Kidney (tissue), 22 donors: Measurements from ENCODE around the gene LMO4. TPM values are rescaled to one million over a fixed set of nuclear protein-coding genes. Genes with fewer than 3 reads are reported as not detected.

Source experiments
- DNase-seq, 5 donors: peaks; one replicate each; pipeline ENCODE4 v3.0.0-alpha.2; 2013 to 2020
- FAIRE-seq: peaks from 2 replicates; lab custom pipeline; 2012; peaks lifted over from hg19 to GRCh38; lab: Jason Lieb, UNC
- H3K27ac ChIP-seq, 2 donors: one replicate each; pipeline ENCODE4 v1.7.0; 2013; ENCODE audit warnings: low read depth in 2 of 2, low read length in 2 of 2, inconsistent platforms in 1 of 2
- H3K27me3 ChIP-seq: one replicate; pipeline ENCODE4 v1.7.1; 2013; ENCODE audit warnings: low read length, inconsistent platforms; ENCODE audit not compliant: control insufficient read depth, insufficient read depth
- H3K36me3 ChIP-seq, 3 donors: one replicate each; pipeline versions ENCODE4 v1.7.0 to v1.7.1; 2013; ENCODE audit warnings: low read length in 3 of 3, control low read depth in 1 of 3, inconsistent platforms in 1 of 3; ENCODE audit not compliant: insufficient read depth in 3 of 3, control insufficient read depth in 2 of 3
- H3K4me1 ChIP-seq, 3 donors: one replicate each; pipeline versions ENCODE4 v1.7.0 to v1.7.1; 2013; ENCODE audit warnings: low read length in 3 of 3, inconsistent platforms in 1 of 3, low read depth in 1 of 3; ENCODE audit not compliant: control insufficient read depth in 2 of 3, insufficient read depth in 2 of 3
- H3K4me3 ChIP-seq, 3 donors: one replicate each; pipeline versions ENCODE4 v1.7.0 to v1.8.1; 2013; ENCODE audit warnings: low read length in 3 of 3, control low read depth in 1 of 3, inconsistent platforms in 1 of 3
- H3K9ac ChIP-seq, 3 donors: one replicate each; pipeline versions ENCODE4 v1.7.0 to v1.7.1; 2013; ENCODE audit warnings: low read length in 3 of 3, control low read depth in 1 of 3, inconsistent platforms in 1 of 3
- H3K9me3 ChIP-seq, 3 donors: one replicate each; pipeline versions ENCODE4 v1.7.0 to v1.7.1; 2013; ENCODE audit warnings: low read length in 3 of 3, control low read depth in 1 of 3, inconsistent platforms in 1 of 3; ENCODE audit not compliant: control insufficient read depth in 2 of 3, insufficient read depth in 1 of 3
- CTCF ChIP-seq: IDR thresholded peaks from 3 replicates; pipeline ENCODE4 v1.5.1; 2012; ENCODE audit warnings: mild to moderate bottlenecking, moderate library complexity, borderline replicate concordance; ENCODE audit not compliant: insufficient read depth; ENCODE audit errors: extremely low read depth
- intact Hi-C: fragments of 100-400 bp; cut with DNase I; formaldehyde crosslinking; loops from one replicate; pipeline ENCODE4 v1.11.1; 2022
- long read RNA-seq, 10 donors: library from polyadenylated mRNA in 1 of 10; unstranded in 1 of 10; transcript quantifications; one replicate each; pipeline ENCODE4 v2.0.0 and lab custom pipeline, GENCODE V29; 2021 to 2026
- polyA plus RNA-seq: library from polyadenylated mRNA; stranded (reverse); fragments of 350-450 nt; fragmentation: Illumina TruSeq; extraction: RNeasy Lipid Tissue Mini Kit (QIAGEN cat#74804); gene quantifications from one replicate; pipeline ENCODE4 v1.2.3, GENCODE V29; 2014; ENCODE audit warnings: low read depth, low replicate concordance; ENCODE audit not compliant: insufficient read depth
- total RNA-seq: library from RNA; stranded (reverse); fragmentation: NEBNext Ultra II Directional; extraction: Animal tissue kit (Norgen Biotek cat#: 25700); gene quantifications from one replicate; pipeline ENCODE4 v1.2.1, GENCODE V29; 2021
- donor health status: control.
- donor health status: control.
- donor health status: control.
- donor health status: control.
- donor health status: control.
- donor health status: DM: yes; HTN: yes; CAD: no.
- donor health status: Normal renal cell carcinoma (clear cell type).

LMO4 gene
- total RNA-seq (56.2 TPM), polyA plus RNA-seq (39.1 TPM)
- long read RNA-seq, donor 1, full-length matches to known transcripts, result 30 of 30 reads
- long read RNA-seq, donor 1, partial matches to known transcripts, result 0 of 30 reads
- long read RNA-seq, donor 1, other reads (novel, unspliced or antisense), result 0 of 30 reads
- long read RNA-seq, donor 2, full-length matches to known transcripts, result 32 of 32 reads
- long read RNA-seq, donor 2, partial matches to known transcripts, result 0 of 32 reads
- long read RNA-seq, donor 2, other reads (novel, unspliced or antisense), result 0 of 32 reads
- long read RNA-seq, donor 3, full-length matches to known transcripts, result 80 of 85 reads
- long read RNA-seq, donor 3, partial matches to known transcripts, result 5 of 85 reads
- long read RNA-seq, donor 3, other reads (novel, unspliced or antisense), result 0 of 85 reads
- long read RNA-seq, donor 4, full-length matches to known transcripts, result 34 of 164 reads
- long read RNA-seq, donor 4, partial matches to known transcripts, result 130 of 164 reads
- long read RNA-seq, donor 4, other reads (novel, unspliced or antisense), result 0 of 164 reads
- long read RNA-seq, donor 5, result 0 reads
- long read RNA-seq, donor 6, full-length matches to known transcripts, result 56 of 56 reads
- long read RNA-seq, donor 6, partial matches to known transcripts, result 0 of 56 reads
- long read RNA-seq, donor 6, other reads (novel, unspliced or antisense), result 0 of 56 reads
- long read RNA-seq, donor 7, full-length matches to known transcripts, result 5 of 21 reads
- long read RNA-seq, donor 7, partial matches to known transcripts, result 0 of 21 reads
- long read RNA-seq, donor 7, other reads (novel, unspliced or antisense), result 16 of 21 reads
- long read RNA-seq, donor 8, full-length matches to known transcripts, result 43 of 43 reads
- long read RNA-seq, donor 8, partial matches to known transcripts, result 0 of 43 reads
- long read RNA-seq, donor 8, other reads (novel, unspliced or antisense), result 0 of 43 reads
- long read RNA-seq, donor 9, full-length matches to known transcripts, result 30 of 30 reads
- long read RNA-seq, donor 9, partial matches to known transcripts, result 0 of 30 reads
- long read RNA-seq, donor 9, other reads (novel, unspliced or antisense), result 0 of 30 reads
- long read RNA-seq, donor 10, full-length matches to known transcripts, result 40 of 40 reads
- long read RNA-seq, donor 10, partial matches to known transcripts, result 0 of 40 reads
- long read RNA-seq, donor 10, other reads (novel, unspliced or antisense), result 0 of 40 reads

GRCh38 chr1:87328272-87329050 is at the start of gene LMO4:
Gene LMO4 (plus strand): TSS chr1:87328880. CDS start chr1:87332016, 3,136 bp downstream.
- TF ChIP-seq CTCF, result no peak
- Histone ChIP-seq H3K27ac (peak within 1 kb of the TSS; percentile 89 to 91), H3K9ac (peak within 1 kb of the TSS; percentile 75 to 91 (median 89)), H3K4me1 (peaks cover 4 to 14% (median 6%) of the 10 kb centered on the region in 3 donors), H3K27me3 (no peaks in the 10 kb centered on the region), H3K36me3 (no peaks in the 10 kb centered on the region), H3K4me3 (peak within 1 kb of the TSS; percentile 82 to 95 (median 89)), H3K9me3 (no peaks in the 10 kb centered on the region)
- DNase-seq (peak; percentile 98 to 99 (median 99)), FAIRE-seq (peak; percentile 29)
- intact Hi-C loops, result no loop called here

- no peaks in the 10 kb centered on the region for H3K9me3 ChIP-seq
- intact Hi-C loops, result no loop called here
- H3K4me3 ChIP-seq, result no peak overlapping the region
- H3K27ac ChIP-seq, result no peak overlapping the region
- no peak for TF ChIP-seq CTCF
- no peak overlapping the region for H3K9ac ChIP-seq
- H3K36me3 ChIP-seq, result no peaks in the 10 kb centered on the region
- no peaks in the 10 kb centered on the region for H3K27me3 ChIP-seq
- DNase-seq, result no peak
- no peaks in the 10 kb centered on the region for H3K4me1 ChIP-seq
- no peak for FAIRE-seq
These were observed 49.2 kb upstream of the LMO4 start for GRCh38 chr1:87279536-87279875.

GRCh38 chr1:87279966-87280535 is 48.6 kb upstream of the LMO4 start:
- DNase-seq (no peak), FAIRE-seq (no peak)
- intact Hi-C loops, result no loop called here

More at GRCh38 chr1:87279966-87280535, 48.6 kb upstream of the LMO4 start:
- no peak overlapping the region for H3K4me3 ChIP-seq
- no peak overlapping the region for H3K9ac ChIP-seq
- no peaks in the 10 kb centered on the region for H3K4me1 ChIP-seq
- H3K36me3 ChIP-seq, result no peaks in the 10 kb centered on the region
- H3K27ac ChIP-seq, result no peak overlapping the region
- H3K9me3 ChIP-seq, result no peaks in the 10 kb centered on the region
- TF ChIP-seq CTCF, result no peak
- H3K27me3 ChIP-seq, result no peaks in the 10 kb centered on the region
